GM12864 (cell line): Measurements from ENCODE around the gene FAF1.
"Not testable (repeated sequence)": the region's sequence is repeated elsewhere in the genome, so short reads cannot be mapped to it uniquely, and the experiment has no call there.

Experiments used
- DNase-seq: peaks from one replicate; pipeline ENCODE4 v3.0.0-alpha.2; 2011; ENCODE audit warnings: low read depth
- H3K4me3 ChIP-seq: 2 replicates; pipeline ENCODE4 v1.5.1; 2011; ENCODE audit warnings: mild to moderate bottlenecking, low read depth, low read length, control low read depth
- TF ChIP-seq, protein P1 (sequence below): IDR thresholded peaks from 2 replicates; pipeline ENCODE4 v1.5.1; 2011; ENCODE audit warnings: low read depth, mild to moderate bottlenecking, moderate library complexity, low read length, control low read depth, inconsistent platforms; ENCODE audit errors: missing control alignments

The FAF1 gene

GRCh38 chr1:50902419-50902818 is 57.6 kb downstream of the FAF1 start:
- no peak for DNase-seq
- H3K4me3 ChIP-seq: no peak overlapping the region
- TF ChIP-seq, protein P1, sequence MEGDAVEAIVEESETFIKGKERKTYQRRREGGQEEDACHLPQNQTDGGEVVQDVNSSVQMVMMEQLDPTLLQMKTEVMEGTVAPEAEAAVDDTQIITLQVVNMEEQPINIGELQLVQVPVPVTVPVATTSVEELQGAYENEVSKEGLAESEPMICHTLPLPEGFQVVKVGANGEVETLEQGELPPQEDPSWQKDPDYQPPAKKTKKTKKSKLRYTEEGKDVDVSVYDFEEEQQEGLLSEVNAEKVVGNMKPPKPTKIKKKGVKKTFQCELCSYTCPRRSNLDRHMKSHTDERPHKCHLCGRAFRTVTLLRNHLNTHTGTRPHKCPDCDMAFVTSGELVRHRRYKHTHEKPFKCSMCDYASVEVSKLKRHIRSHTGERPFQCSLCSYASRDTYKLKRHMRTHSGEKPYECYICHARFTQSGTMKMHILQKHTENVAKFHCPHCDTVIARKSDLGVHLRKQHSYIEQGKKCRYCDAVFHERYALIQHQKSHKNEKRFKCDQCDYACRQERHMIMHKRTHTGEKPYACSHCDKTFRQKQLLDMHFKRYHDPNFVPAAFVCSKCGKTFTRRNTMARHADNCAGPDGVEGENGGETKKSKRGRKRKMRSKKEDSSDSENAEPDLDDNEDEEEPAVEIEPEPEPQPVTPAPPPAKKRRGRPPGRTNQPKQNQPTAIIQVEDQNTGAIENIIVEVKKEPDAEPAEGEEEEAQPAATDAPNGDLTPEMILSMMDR: no peak

DNA sequence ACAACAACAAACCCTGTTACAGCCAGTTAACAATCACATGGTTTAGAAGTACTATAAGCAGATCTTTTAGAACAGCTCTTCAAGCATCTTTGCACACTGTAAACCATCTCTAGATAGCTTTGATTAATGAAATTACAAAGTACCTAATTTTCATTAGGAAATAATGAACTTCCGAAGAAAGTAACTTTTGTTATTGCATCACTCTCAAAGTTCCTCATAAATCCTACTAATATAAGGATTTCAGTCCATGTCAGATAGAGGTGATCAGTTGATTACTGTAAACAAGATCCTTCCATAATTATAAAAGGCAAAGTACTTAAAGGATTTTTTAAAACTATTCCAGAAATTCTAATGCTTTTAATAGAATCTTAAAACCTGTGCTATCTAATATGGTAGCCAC is 58.2 kb downstream of the FAF1 start:
- DNase-seq: no peak
- TF ChIP-seq, protein P1: no peak
- H3K4me3 ChIP-seq: no peak overlapping the region

GRCh38 chr1:50898773-50899172 is 61.3 kb downstream of the FAF1 start:
- TF ChIP-seq, protein P1: no peak
- no peak overlapping the region for H3K4me3 ChIP-seq
- DNase-seq: no peak

DNA sequence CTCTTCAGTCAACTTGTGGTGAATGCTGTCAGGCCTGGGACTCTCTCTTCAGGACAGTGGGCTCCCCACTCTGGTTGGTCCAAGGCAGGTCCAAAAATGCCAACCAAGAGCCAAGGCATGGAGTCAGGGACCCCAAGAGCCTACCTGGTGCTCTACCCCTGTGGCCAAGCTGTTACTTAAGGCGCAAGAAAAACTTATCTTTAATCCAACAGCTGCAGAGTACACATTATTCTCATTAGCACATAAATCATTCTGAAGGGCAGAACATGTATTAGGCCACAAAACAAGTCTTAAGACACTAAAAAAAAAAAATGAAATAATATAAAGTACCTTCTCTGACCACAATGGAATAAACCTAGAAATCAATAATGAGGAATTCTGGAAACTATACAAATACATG is 65.7 kb downstream of the FAF1 start:
- no peak overlapping the region for H3K4me3 ChIP-seq
- no peak for DNase-seq
- TF ChIP-seq, protein P1: no peak

- TF ChIP-seq, protein P1: no peak
- H3K4me3 ChIP-seq: no peak overlapping the region
- no peak for DNase-seq
Observed at GRCh38 chr1:50893466-50893865, 66.6 kb downstream of the FAF1 start.

- DNase-seq, H3K4me3 ChIP-seq: not testable (repeated sequence)
Observed at GRCh38 chr1:50887555-50887954, 72.5 kb downstream of the FAF1 start.

DNA sequence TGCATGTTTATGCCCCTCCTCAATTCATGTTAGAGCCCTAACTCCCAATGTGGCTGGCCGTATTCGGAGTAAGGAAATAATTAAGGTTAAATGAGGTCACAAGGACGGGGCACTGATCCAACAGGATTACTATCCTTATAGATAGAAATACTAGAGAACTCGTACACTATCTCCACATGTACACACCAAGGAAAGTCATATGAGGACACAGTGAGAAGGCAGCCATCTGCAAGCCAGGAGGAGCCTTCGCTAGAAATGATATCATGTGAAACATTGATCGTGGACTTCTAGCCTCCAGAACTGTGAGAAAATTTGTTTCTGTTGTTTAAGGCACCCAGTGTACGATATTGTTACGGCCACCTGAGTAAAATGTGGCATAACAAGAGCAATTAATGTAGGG is 79.7 kb downstream of the FAF1 start:
- TF ChIP-seq, protein P1: no peak
- H3K4me3 ChIP-seq: no peak overlapping the region
- no peak for DNase-seq

DNA sequence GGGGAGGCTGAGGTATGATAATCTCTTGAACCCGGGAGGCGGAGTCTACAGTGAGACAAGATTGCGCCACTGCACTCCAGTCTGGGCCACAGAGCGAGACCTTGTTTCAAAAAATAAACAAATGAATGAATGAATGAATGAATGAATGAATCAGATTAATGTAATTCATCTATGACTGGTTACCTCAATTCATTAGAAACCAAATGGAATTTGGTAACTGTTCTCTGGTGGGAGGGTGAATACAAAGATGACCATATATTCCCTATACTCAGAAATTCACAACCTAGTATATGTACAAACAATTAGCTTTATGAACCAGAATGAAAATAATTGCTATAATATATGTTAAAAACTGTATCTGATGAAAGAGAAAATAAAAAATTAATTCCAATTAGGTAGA is 80.9 kb downstream of the FAF1 start:
- H3K4me3 ChIP-seq: no peak overlapping the region
- no peak for DNase-seq
- TF ChIP-seq, protein P1: no peak
